ENCODE data around the gene STON1.

DNA sequence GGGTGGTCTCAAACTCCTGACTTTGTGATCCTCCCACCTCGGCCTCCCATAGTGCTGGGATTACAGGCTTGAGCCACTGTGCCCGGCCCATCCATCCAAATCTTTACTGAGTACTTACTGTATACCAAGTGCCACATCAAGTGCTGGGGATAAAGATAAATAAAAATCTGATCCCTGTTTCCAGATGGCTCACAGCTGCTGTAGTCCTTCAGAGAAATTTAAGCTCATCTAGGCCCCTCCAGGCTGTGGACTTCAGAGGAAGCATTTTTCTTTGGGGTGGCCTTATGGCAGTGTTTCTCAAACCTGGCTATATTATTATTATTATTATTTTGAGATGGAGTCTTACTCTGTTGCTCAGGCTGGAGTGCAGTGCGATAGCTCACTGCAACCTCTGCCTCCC lies 54.0 kb downstream of the STON1 start:
- no peak for TF ChIP-seq POLR2A (IDR thresholded peaks at IDR 0.05)
- TF ChIP-seq, protein P1, sequence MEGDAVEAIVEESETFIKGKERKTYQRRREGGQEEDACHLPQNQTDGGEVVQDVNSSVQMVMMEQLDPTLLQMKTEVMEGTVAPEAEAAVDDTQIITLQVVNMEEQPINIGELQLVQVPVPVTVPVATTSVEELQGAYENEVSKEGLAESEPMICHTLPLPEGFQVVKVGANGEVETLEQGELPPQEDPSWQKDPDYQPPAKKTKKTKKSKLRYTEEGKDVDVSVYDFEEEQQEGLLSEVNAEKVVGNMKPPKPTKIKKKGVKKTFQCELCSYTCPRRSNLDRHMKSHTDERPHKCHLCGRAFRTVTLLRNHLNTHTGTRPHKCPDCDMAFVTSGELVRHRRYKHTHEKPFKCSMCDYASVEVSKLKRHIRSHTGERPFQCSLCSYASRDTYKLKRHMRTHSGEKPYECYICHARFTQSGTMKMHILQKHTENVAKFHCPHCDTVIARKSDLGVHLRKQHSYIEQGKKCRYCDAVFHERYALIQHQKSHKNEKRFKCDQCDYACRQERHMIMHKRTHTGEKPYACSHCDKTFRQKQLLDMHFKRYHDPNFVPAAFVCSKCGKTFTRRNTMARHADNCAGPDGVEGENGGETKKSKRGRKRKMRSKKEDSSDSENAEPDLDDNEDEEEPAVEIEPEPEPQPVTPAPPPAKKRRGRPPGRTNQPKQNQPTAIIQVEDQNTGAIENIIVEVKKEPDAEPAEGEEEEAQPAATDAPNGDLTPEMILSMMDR (IDR thresholded peaks at IDR 0.05) = no peak

Measured in testis (tissue), 2 donors.